Endothelial cell of umbilical vein (primary cell): ENCODE measurements around the gene IL6. TPM values are rescaled to one million over a fixed set of nuclear protein-coding genes. Genes with fewer than 3 reads are reported as not detected.

ENCODE experiments used
- BruUV-seq: library from RNA; stranded (reverse); fragments of 400-500 nt; replicated peaks from 2 replicates; lab custom pipeline; 2021; lab: Mats Ljungman, UMichigan
- CTCF ChIA-PET: fragments of 300-600, 350-600 bp; sonication (Branson Sonifier 250); formaldehyde crosslinking; loops from one replicate; lab custom pipeline; 2021; ENCODE audit warnings: antibody characterized with exemption, inconsistent platforms; lab: Charles Lee
- POLR2A ChIA-PET: fragments of 300-600, 350-600 bp; sonication (Branson Sonifier 250); formaldehyde crosslinking; loops from one replicate; lab custom pipeline; 2021; ENCODE audit warnings: antibody characterized with exemption, inconsistent platforms; lab: Charles Lee
- DNase-seq: peaks from one replicate; pipeline ENCODE4 v3.0.0-alpha.2; 2011; ENCODE audit warnings: low read depth, low spot score
- FAIRE-seq: peaks from 2 replicates; lab custom pipeline; 2011; peaks lifted over from hg19 to GRCh38; lab: Jason Lieb, UNC
- H2AFZ ChIP-seq: 2 replicates; pipeline ENCODE4 v1.6.0; 2012; ENCODE audit warnings: low read depth, low read length, control low read depth, inconsistent platforms
- H3K27ac ChIP-seq: 2 replicates; pipeline ENCODE4 v1.5.1; 2011; ENCODE audit warnings: low read depth, mild to moderate bottlenecking, control low read depth, low read length, moderate library complexity; ENCODE audit not compliant: insufficient read depth
- H3K27me3 ChIP-seq, 2 experiments: 2 replicates each; pipeline versions ENCODE4 v1.6.0 to v1.6.1; 2011; ENCODE audit warnings: low read length in 2 of 2, mixed read lengths in 1 of 2; ENCODE audit not compliant: control insufficient read depth in 2 of 2, insufficient read depth in 2 of 2
- H3K36me3 ChIP-seq, 2 experiments: 2 replicates in 1 of 2; 3 replicates in 1 of 2; pipeline ENCODE4 v1.5.1; 2011; ENCODE audit warnings: low read length in 2 of 2, mild to moderate bottlenecking in 1 of 2, moderate library complexity in 1 of 2; ENCODE audit not compliant: control insufficient read depth in 2 of 2, insufficient read depth in 2 of 2; ENCODE audit errors: extremely low read depth in 1 of 2
- H3K4me1 ChIP-seq: 3 replicates; pipeline ENCODE4 v1.5.1; 2011; ENCODE audit warnings: mild to moderate bottlenecking, low read length; ENCODE audit not compliant: control insufficient read depth, insufficient read depth; ENCODE audit errors: extremely low read depth
- H3K4me2 ChIP-seq: 2 replicates; pipeline ENCODE4 v1.6.1; 2011; ENCODE audit warnings: low read length, control low read depth, mixed read lengths; ENCODE audit not compliant: insufficient read depth
- H3K4me3 ChIP-seq, 3 experiments: fragments of 200-600 bp in 1 of 3; sonication (generic), shearing (Covaris generic) in 1 of 3; replicated peaks in 1 of 3; 2 replicates each; pipeline ENCODE4 v1.5.1; 2011 to 2016; ENCODE audit warnings: control low read depth in 3 of 3, low read length in 3 of 3, mild to moderate bottlenecking in 2 of 3, inconsistent platforms in 1 of 3, low read depth in 1 of 3, moderate library complexity in 1 of 3; ENCODE audit not compliant: insufficient read depth in 1 of 3
- H3K79me2 ChIP-seq: 2 replicates; pipeline ENCODE4 v1.6.0; 2012; ENCODE audit warnings: low read length, inconsistent platforms; ENCODE audit not compliant: control insufficient read depth, insufficient read depth
- H3K9ac ChIP-seq: replicated peaks from 2 replicates; pipeline ENCODE3; 2011; ENCODE audit warnings: low read length, control low read depth; ENCODE audit not compliant: insufficient read depth; ENCODE audit errors: extremely low read depth
- H3K9me1 ChIP-seq: replicated peaks from 3 replicates; pipeline ENCODE4 v1.6.0; 2011; ENCODE audit warnings: mild to moderate bottlenecking, low read length; ENCODE audit not compliant: control insufficient read depth, insufficient read depth; ENCODE audit errors: extremely low read depth
- H3K9me3 ChIP-seq: replicated peaks from 2 replicates; pipeline ENCODE4 v1.5.1; 2012; ENCODE audit warnings: low read length, inconsistent platforms; ENCODE audit not compliant: control insufficient read depth, insufficient read depth
- H4K20me1 ChIP-seq: replicated peaks from 2 replicates; pipeline ENCODE3; 2011; ENCODE audit warnings: mild to moderate bottlenecking, low read length; ENCODE audit not compliant: control insufficient read depth, insufficient read depth; ENCODE audit errors: extremely low read depth
- EZH2 ChIP-seq: IDR thresholded peaks from 2 replicates; pipeline ENCODE4 v1.6.1; 2012; ENCODE audit warnings: borderline replicate concordance, low read depth, mild to moderate bottlenecking, moderate library complexity, low read length, inconsistent platforms; ENCODE audit not compliant: severe bottlenecking
- FOS ChIP-seq: IDR thresholded peaks from 2 replicates; pipeline ENCODE4 v1.6.1; 2011; ENCODE audit warnings: mild to moderate bottlenecking, low read length, moderate library complexity, borderline replicate concordance; ENCODE audit not compliant: insufficient read depth
- GATA2 ChIP-seq: IDR thresholded peaks from 2 replicates; pipeline ENCODE4 v1.7.0; 2011; ENCODE audit warnings: low read depth, mild to moderate bottlenecking, moderate library complexity, mixed read lengths, low read length; ENCODE audit not compliant: insufficient read length, insufficient read depth
- JUN ChIP-seq: IDR thresholded peaks from 2 replicates; pipeline ENCODE4 v1.6.1; 2011; ENCODE audit warnings: borderline replicate concordance, low read depth; ENCODE audit not compliant: insufficient read length, insufficient read depth
- MYC ChIP-seq: IDR thresholded peaks from one replicate; pipeline ENCODE4 v1.6.1; 2011; ENCODE audit warnings: mild to moderate bottlenecking, low read depth, low read length
- POLR2A ChIP-seq: IDR thresholded peaks from 2 replicates; pipeline ENCODE4 v1.6.1; 2012; ENCODE audit warnings: low read depth, mild to moderate bottlenecking, control low read depth, low read length
- POLR2AphosphoS5 ChIP-seq: IDR thresholded peaks from 2 replicates; pipeline ENCODE4 v1.6.1; 2012; ENCODE audit warnings: low read depth, mild to moderate bottlenecking, control low read depth, low read length, moderate library complexity; ENCODE audit not compliant: insufficient read depth
- dilution Hi-C: fragments of 300-500 bp; cut with MboI; formaldehyde crosslinking; loops from one replicate; pipeline ENCODE4 v1.15.0; 2019; ENCODE audit warnings: low sequenced_read_pairs; ENCODE audit not compliant: extremely low pct_ligation_motif_present
- intact Hi-C: fragments of 100-400 bp; cut with micrococcal nuclease; formaldehyde crosslinking; loops from one replicate; pipeline ENCODE4 v1.10.0; 2022
- polyA plus RNA-seq, 4 experiments: library from polyadenylated mRNA; depleted of rRNA in 3 of 4; stranded (reverse) in 3 of 4; unstranded in 1 of 4; fragments of >200 nt; gene quantifications; 2 replicates each; pipeline versions ENCODE4 v1.2.1 to v1.2.3, GENCODE V29; 2011 to 2012; ENCODE audit warnings: missing spikeins in 1 of 4
- total RNA-seq: library from RNA; stranded (reverse); gene quantifications from 2 replicates; pipeline ENCODE4 v1.2.3, GENCODE V29; 2021
- TF ChIP-seq, protein P1 (sequence below): IDR thresholded peaks from 2 replicates; pipeline ENCODE4 v1.6.1; 2011; ENCODE audit not compliant: insufficient read depth, insufficient read length
- TF ChIP-seq, protein P2 (sequence below), 2 donors: IDR thresholded peaks; 1 replicate in 1 of 2; 2 replicates in 1 of 2; pipeline ENCODE4 v1.5.1; 2011; ENCODE audit warnings: low read length in 2 of 2, mild to moderate bottlenecking in 2 of 2, moderate library complexity in 2 of 2, control low read depth in 1 of 2, inconsistent platforms in 1 of 2, low read depth in 1 of 2; ENCODE audit not compliant: insufficient read depth in 1 of 2; ENCODE audit errors: extremely low read depth in 1 of 2

The IL6 gene
- total and polyA plus RNA-seq, 2 donors (not counting 3 experiments of a cell fraction or from before 2014, with no cell fraction given) = 11.0 to 16.5 TPM

DNA sequence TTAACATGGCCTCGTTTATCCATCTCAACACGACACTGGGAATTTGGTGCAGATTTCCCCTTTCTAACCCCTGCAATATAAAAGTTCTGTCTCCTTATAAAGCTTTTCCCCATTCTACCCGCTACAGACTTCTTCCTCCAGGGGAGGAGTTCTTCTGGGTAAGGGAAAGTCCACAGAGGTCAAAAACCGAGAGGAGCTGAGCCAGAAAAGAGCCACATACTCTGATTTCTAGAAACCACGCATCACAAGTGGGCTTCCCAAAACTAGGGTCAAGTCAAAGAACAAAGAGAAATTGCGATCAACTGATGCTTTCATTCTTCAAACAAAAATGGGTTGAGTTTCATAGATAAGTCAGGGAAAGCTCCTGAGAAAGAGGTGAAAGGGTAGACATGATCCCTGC, 6.8 kb downstream of the IL6 start:
- Histone ChIP-seq H3K36me3 (peaks cover 5 to 7% of the 10 kb centered on the region in 2 experiments), H3K79me2 (peaks cover 7% of the 10 kb centered on the region), H3K27me3 (no peaks in the 10 kb centered on the region), H3K4me2 (no peak overlapping the region), H3K4me1 (peaks cover 14% of the 10 kb centered on the region), H3K9me3 (no peaks in the 10 kb centered on the region), H3K9ac (no peak overlapping the region), H3K9me1 (no peaks in the 10 kb centered on the region), H2AFZ (no peak overlapping the region), H3K27ac (no peak overlapping the region), H4K20me1 (no peaks in the 10 kb centered on the region), H3K4me3 (no peak overlapping the region)
- dilution Hi-C loops (loop anchor here (25.0 kb wide), 1 partner anchor 171 kb away; no protein-coding TSS in a partner anchor), intact Hi-C loops (no loop called here)
- ChIA-PET POLR2A (no interaction called here), CTCF (interaction anchor here (0.6 to 7.0 kb wide), 6 partner anchors 9 to 321 kb away, joined by 3 to 122 read pairs (median 3); no protein-coding TSS in a partner anchor)
- no TSS peak for BruUV-seq
- TF ChIP-seq, protein P1, sequence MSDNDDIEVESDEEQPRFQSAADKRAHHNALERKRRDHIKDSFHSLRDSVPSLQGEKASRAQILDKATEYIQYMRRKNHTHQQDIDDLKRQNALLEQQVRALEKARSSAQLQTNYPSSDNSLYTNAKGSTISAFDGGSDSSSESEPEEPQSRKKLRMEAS = no peak
- TF ChIP-seq EZH2 = no peak
- no peak for TF ChIP-seq GATA2
- TF ChIP-seq, protein P2, sequence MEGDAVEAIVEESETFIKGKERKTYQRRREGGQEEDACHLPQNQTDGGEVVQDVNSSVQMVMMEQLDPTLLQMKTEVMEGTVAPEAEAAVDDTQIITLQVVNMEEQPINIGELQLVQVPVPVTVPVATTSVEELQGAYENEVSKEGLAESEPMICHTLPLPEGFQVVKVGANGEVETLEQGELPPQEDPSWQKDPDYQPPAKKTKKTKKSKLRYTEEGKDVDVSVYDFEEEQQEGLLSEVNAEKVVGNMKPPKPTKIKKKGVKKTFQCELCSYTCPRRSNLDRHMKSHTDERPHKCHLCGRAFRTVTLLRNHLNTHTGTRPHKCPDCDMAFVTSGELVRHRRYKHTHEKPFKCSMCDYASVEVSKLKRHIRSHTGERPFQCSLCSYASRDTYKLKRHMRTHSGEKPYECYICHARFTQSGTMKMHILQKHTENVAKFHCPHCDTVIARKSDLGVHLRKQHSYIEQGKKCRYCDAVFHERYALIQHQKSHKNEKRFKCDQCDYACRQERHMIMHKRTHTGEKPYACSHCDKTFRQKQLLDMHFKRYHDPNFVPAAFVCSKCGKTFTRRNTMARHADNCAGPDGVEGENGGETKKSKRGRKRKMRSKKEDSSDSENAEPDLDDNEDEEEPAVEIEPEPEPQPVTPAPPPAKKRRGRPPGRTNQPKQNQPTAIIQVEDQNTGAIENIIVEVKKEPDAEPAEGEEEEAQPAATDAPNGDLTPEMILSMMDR (IDR thresholded peaks at IDR 0.05; ENCODE audit: extremely low read depth in 1 of 2, insufficient read depth in 1 of 2, low read depth in 1 of 2, low read length in 2 of 2) = no peak
- no peak for TF ChIP-seq POLR2A
- TF ChIP-seq JUN = no peak
- TF ChIP-seq MYC = no peak
- TF ChIP-seq FOS = no peak
- TF ChIP-seq POLR2AphosphoS5 = no peak
- no peak for FAIRE-seq
- no peak for DNase-seq
